ENCODE data around the gene PER1. TPM values are rescaled to one million over a fixed set of nuclear protein-coding genes. Genes with fewer than 3 reads are reported as not detected.
A peak's percentile ranks its signal among the peaks of the same experiment; 100 is the strongest.

PER1 gene
- total and polyA plus RNA-seq, 2 of the 13 experiments (the other 11 are each of a cell fraction or from before 2014, with no cell fraction given), result 2.6 to 3.6 TPM

GRCh38 chr17:8173056-8173870 is 21.1 kb upstream of the PER1 start (continued):
- peak; percentile 89 for TF ChIP-seq ZSCAN5A (CRISPR knock-in tag; IDR thresholded peaks at IDR 0.05; ENCODE audit: borderline replicate concordance)
- TF ChIP-seq GMEB1 (CRISPR knock-in tag; IDR thresholded peaks at IDR 0.05; ENCODE audit: borderline replicate concordance), result peak; percentile 91
- peak; percentile 81 for TF ChIP-seq TSC22D2 (CRISPR knock-in tag; IDR thresholded peaks at IDR 0.05; ENCODE audit: borderline replicate concordance)
- TF ChIP-seq RFX5 (IDR thresholded peaks at IDR 0.05; ENCODE audit: low read depth, low read length), result no peak
- TF ChIP-seq KDM4B (CRISPR knock-in tag; IDR thresholded peaks at IDR 0.05), result peak; percentile 86
- TF ChIP-seq ZNF543 (CRISPR knock-in tag; IDR thresholded peaks at IDR 0.05), result 0 out of 2 replicates have a peak, but pooled peaks have one; percentile 25
- no peak; the same call in 1 of the 2 replicates for TF ChIP-seq SRY (CRISPR knock-in tag; IDR thresholded peaks at IDR 0.05)
- peak; percentile 97 for TF ChIP-seq XBP1 (CRISPR knock-in tag; IDR thresholded peaks at IDR 0.05)
- no peak for TF ChIP-seq ZNF776 (CRISPR knock-in tag; IDR thresholded peaks at IDR 0.05)
- no peak for TF ChIP-seq CAMTA2 (CRISPR knock-in tag; IDR thresholded peaks at IDR 0.05; ENCODE audit: borderline replicate concordance)
- TF ChIP-seq ZBTB33 (CRISPR knock-in tag; IDR thresholded peaks at IDR 0.05), result peak; percentile 84
- peak; percentile 88; the same call in 1 of the 2 replicates for TF ChIP-seq ZNF431 (CRISPR knock-in tag; IDR thresholded peaks at IDR 0.05; ENCODE audit: borderline replicate concordance, low read depth)
- no peak for TF ChIP-seq ZNF235 (CRISPR knock-in tag; IDR thresholded peaks at IDR 0.05; ENCODE audit: borderline replicate concordance)
- TF ChIP-seq ZNF503 (CRISPR knock-in tag; IDR thresholded peaks at IDR 0.05), result peak; percentile 89; the same call in 1 of the 2 replicates
- peak; percentile 78 for TF ChIP-seq TFDP2 (CRISPR knock-in tag; IDR thresholded peaks at IDR 0.05)
- peak; percentile 96 for TF ChIP-seq ARNT2 (CRISPR knock-in tag; IDR thresholded peaks at IDR 0.05; ENCODE audit: low read depth)
- no peak for TF ChIP-seq IKZF1 (IDR thresholded peaks at IDR 0.05)
- peak; percentile 100 for TF ChIP-seq SNAPC2 (CRISPR knock-in tag; IDR thresholded peaks at IDR 0.05)
- peak; percentile 79; the same call in 1 of the 2 replicates for TF ChIP-seq BRD4 (CRISPR knock-in tag; IDR thresholded peaks at IDR 0.05)
- TF ChIP-seq PBX2 (CRISPR knock-in tag; IDR thresholded peaks at IDR 0.05), result peak; percentile 37; the same call in 1 of the 2 replicates

All from HepG2 (cell line).